Measurements from ENCODE around the gene DCT. TPM values are rescaled to one million over a fixed set of nuclear protein-coding genes. Genes with fewer than 3 reads are reported as not detected.
"Not testable (repeated sequence)": the region's sequence is repeated elsewhere in the genome, so short reads cannot be mapped to it uniquely, and the experiment has no call there.

DCT gene
- total RNA-seq, result under 1 TPM; 0.16 to 0.75 (median 0.28) TPM
- total RNA-seq (2013), result 0.25 TPM

DNA sequence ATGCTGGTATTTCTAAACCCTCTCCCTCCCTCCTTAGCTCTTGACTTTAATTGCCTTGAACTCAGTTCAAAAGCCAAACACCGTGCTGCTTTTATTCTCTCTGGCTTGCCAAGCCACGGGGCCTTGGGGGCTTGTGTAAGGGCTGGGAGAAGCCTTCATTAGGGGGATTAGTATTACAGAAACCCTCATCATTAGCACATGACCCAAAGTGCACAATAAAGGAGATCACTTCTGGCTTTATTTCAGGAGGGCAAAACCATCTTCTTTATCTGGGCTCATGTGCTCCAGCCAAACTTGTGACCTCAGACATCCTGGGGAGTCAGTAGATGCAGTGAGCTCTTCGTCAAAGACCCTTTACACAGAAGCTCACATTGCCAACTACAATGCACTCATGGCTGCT is at the start of gene DCT:
Gene DCT (minus strand): TSS at position 67 of the 400 bp plus-strand sequence. CDS start 427 bp downstream, outside the sequence.
- no peaks in the 10 kb centered on the region for H3K36me3 ChIP-seq (ENCODE audit: control insufficient read depth, insufficient read depth, low read length)
- Mint-ChIP-seq H3K36me3 (no peaks in the 10 kb centered on the region), H3K4me1 (no peaks in the 10 kb centered on the region), H3K9me3 (no peaks in the 10 kb centered on the region), H3K4me3 (no peak within 1 kb of the TSS), H3K27me3 (ENCODE audit: low read depth in 2 of 2) (peaks cover 0 to 13% of the 10 kb centered on the region in 2 donors), H3K27ac (no peak within 1 kb of the TSS)
- H3K4me3 ChIP-seq (ENCODE audit: low read length), result no peak within 1 kb of the TSS
- H3K9me3 ChIP-seq (ENCODE audit: control insufficient read depth, insufficient read depth, low read length), result no peaks in the 10 kb centered on the region
- DNase-seq (no peak), ATAC-seq (no peak)
- intact Hi-C loops (cut with micrococcal nuclease), result no loop called here
- no peaks in the 10 kb centered on the region for H3K4me1 ChIP-seq (ENCODE audit: control insufficient read depth, insufficient read depth, low read length)
- no peak within 1 kb of the TSS for H3K27ac ChIP-seq (ENCODE audit: low read length)
- no peaks in the 10 kb centered on the region for H3K27me3 ChIP-seq (ENCODE audit: control insufficient read depth, insufficient read depth, low read length)
- TF ChIP-seq, protein P1, sequence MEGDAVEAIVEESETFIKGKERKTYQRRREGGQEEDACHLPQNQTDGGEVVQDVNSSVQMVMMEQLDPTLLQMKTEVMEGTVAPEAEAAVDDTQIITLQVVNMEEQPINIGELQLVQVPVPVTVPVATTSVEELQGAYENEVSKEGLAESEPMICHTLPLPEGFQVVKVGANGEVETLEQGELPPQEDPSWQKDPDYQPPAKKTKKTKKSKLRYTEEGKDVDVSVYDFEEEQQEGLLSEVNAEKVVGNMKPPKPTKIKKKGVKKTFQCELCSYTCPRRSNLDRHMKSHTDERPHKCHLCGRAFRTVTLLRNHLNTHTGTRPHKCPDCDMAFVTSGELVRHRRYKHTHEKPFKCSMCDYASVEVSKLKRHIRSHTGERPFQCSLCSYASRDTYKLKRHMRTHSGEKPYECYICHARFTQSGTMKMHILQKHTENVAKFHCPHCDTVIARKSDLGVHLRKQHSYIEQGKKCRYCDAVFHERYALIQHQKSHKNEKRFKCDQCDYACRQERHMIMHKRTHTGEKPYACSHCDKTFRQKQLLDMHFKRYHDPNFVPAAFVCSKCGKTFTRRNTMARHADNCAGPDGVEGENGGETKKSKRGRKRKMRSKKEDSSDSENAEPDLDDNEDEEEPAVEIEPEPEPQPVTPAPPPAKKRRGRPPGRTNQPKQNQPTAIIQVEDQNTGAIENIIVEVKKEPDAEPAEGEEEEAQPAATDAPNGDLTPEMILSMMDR (IDR thresholded peaks at IDR 0.05), result no peak
- WGBS (ENCODE audit: insufficient coverage), result 43% methylated on average over 1 of the region's 3 CpGs

DNA sequence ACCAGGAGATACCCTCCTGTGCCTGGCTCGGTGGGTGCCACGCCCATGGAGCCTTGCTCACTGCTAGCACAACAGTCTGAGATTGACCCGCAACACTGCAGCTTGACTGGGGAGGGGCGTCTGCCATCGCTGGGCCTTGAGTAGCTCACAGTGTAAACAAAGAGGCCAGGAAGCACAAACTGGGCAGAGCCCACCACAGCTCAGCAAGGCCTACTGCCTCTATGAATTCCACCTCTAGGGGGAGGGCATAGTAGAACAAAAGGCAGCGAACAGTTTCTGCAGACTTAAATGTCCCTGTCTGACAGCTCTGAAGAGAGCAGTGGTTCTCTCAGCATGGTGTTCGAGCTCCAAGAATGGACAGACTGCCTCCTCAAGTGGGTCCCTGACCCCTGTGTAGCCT is 47.5 kb upstream of the DCT start:
- H3K4me3 ChIP-seq (ENCODE audit: low read length); DNase-seq; H3K9me3 ChIP-seq (ENCODE audit: control insufficient read depth, insufficient read depth, low read length); H3K27ac ChIP-seq (ENCODE audit: low read length); H3K4me3 Mint-ChIP-seq; H3K4me1 ChIP-seq (ENCODE audit: control insufficient read depth, insufficient read depth, low read length); intact Hi-C loops (cut with micrococcal nuclease); H3K36me3 ChIP-seq (ENCODE audit: control insufficient read depth, insufficient read depth, low read length); H3K9me3 Mint-ChIP-seq; H3K4me1 Mint-ChIP-seq; ATAC-seq; H3K27me3 ChIP-seq (ENCODE audit: control insufficient read depth, insufficient read depth, low read length); H3K27ac Mint-ChIP-seq; H3K36me3 Mint-ChIP-seq: not testable (repeated sequence)
- H3K27me3 Mint-ChIP-seq (ENCODE audit: low read depth in 2 of 2), result peaks cover 8 to 14% of the 10 kb centered on the region in 2 donors
- WGBS (ENCODE audit: insufficient coverage), result 77% methylated on average over 7 of the region's 7 CpGs

- no peak overlapping the region for H3K4me3 ChIP-seq (ENCODE audit: low read length)
- WGBS (ENCODE audit: insufficient coverage), result 88% methylated on average over 2 of the region's 2 CpGs
- DNase-seq (no peak), ATAC-seq (no peak)
- intact Hi-C loops (cut with micrococcal nuclease), result no loop called here
- TF ChIP-seq, protein P1 (IDR thresholded peaks at IDR 0.05), result no peak
- H3K9me3 Mint-ChIP-seq, result peaks cover 0 to 3% of the 10 kb centered on the region in 2 donors
- no peak overlapping the region for H3K27ac ChIP-seq (ENCODE audit: low read length)
- H3K4me1 Mint-ChIP-seq, result no peaks in the 10 kb centered on the region
- H3K9me3 ChIP-seq (ENCODE audit: control insufficient read depth, insufficient read depth, low read length), result no peaks in the 10 kb centered on the region
- H3K27ac Mint-ChIP-seq, result no peak overlapping the region
- no peak overlapping the region for H3K4me3 Mint-ChIP-seq
- H3K36me3 Mint-ChIP-seq, result no peaks in the 10 kb centered on the region
- H3K27me3 ChIP-seq (ENCODE audit: control insufficient read depth, insufficient read depth, low read length), result no peaks in the 10 kb centered on the region
- peaks cover 8 to 14% of the 10 kb centered on the region in 2 donors for H3K27me3 Mint-ChIP-seq (ENCODE audit: low read depth in 2 of 2)
- H3K36me3 ChIP-seq (ENCODE audit: control insufficient read depth, insufficient read depth, low read length), result no peaks in the 10 kb centered on the region
- H3K4me1 ChIP-seq (ENCODE audit: control insufficient read depth, insufficient read depth, low read length), result no peaks in the 10 kb centered on the region
These were observed 46.3 kb upstream of the DCT start for GRCh38 chr13:94525781-94526180.

DNA sequence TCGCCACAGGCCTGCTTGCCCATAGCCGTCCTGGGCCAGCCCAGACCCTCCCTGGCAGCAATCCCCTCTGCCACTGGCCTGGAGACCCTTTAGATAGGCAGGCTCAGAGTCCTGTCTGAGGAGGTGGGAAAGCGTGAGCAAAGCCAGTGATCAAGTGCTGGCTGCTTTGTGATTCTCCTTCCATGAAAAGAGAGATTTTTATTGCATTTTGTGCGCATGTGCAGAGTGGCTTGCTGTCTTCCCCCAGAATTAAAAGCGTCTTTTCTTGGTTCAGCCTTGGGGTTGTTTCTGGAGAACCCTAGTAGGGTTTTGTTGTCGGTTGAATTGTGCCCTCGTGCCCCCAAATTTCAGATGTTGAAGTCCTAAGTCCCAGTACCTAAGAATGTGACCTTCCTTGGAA is 44.9 kb upstream of the DCT start:
- Mint-ChIP-seq H3K27me3 (ENCODE audit: low read depth in 2 of 2) (peaks cover 11% of the 10 kb centered on the region in 2 donors), H3K27ac (no peak overlapping the region), H3K4me3 (no peak overlapping the region), H3K4me1 (no peaks in the 10 kb centered on the region), H3K36me3 (no peaks in the 10 kb centered on the region), H3K9me3 (peaks cover 0 to 3% of the 10 kb centered on the region in 2 donors)
- H3K9me3 ChIP-seq (ENCODE audit: control insufficient read depth, insufficient read depth, low read length), result no peaks in the 10 kb centered on the region
- no peaks in the 10 kb centered on the region for H3K27me3 ChIP-seq (ENCODE audit: control insufficient read depth, insufficient read depth, low read length)
- TF ChIP-seq, protein P1 (IDR thresholded peaks at IDR 0.05), result no peak
- DNase-seq (no peak), ATAC-seq (no peak)
- no peak overlapping the region for H3K27ac ChIP-seq (ENCODE audit: low read length)
- intact Hi-C loops (cut with micrococcal nuclease), result no loop called here
- WGBS (ENCODE audit: insufficient coverage), result 83% methylated on average over 7 of the region's 7 CpGs
- no peaks in the 10 kb centered on the region for H3K36me3 ChIP-seq (ENCODE audit: control insufficient read depth, insufficient read depth, low read length)
- no peak overlapping the region for H3K4me3 ChIP-seq (ENCODE audit: low read length)
- H3K4me1 ChIP-seq (ENCODE audit: control insufficient read depth, insufficient read depth, low read length), result no peaks in the 10 kb centered on the region
